Mammary epithelial cell (primary cell): ENCODE data around the gene RAD9A.

Source experiments
- CTCF ChIP-seq, 2 donors: IDR thresholded peaks in 1 of 2; conservative IDR thresholded peaks in 1 of 2; 2 replicates each; pipeline ENCODE4 v1.5.1; 2011 to 2012; ENCODE audit warnings: inconsistent platforms in 2 of 2, low read length in 2 of 2, mild to moderate bottlenecking in 2 of 2, control low read depth in 1 of 2, low read depth in 1 of 2; ENCODE audit not compliant: insufficient read depth in 1 of 2; ENCODE audit errors: extremely low read depth in 1 of 2
- EZH2 ChIP-seq: IDR thresholded peaks from 2 replicates; pipeline ENCODE4 v1.6.1; 2012; ENCODE audit warnings: low read length, inconsistent platforms, borderline replicate concordance

- TF ChIP-seq CTCF (conservative IDR thresholded peaks at IDR 0.05 in 1 of 2, IDR thresholded peaks at IDR 0.05 in 1 of 2; ENCODE audit: extremely low read depth in 1 of 2, insufficient read depth in 1 of 2, low read depth in 1 of 2, low read length in 2 of 2) (peak; percentile 14 to 36), EZH2 (no peak)
Observed at GRCh38 chr11:67373648-67374570, 17.9 kb upstream of the RAD9A start.
